ENCODE data around the gene ACP5.
A peak's percentile ranks its signal among the peaks of the same experiment; 100 is the strongest.

ACP5 gene

DNA sequence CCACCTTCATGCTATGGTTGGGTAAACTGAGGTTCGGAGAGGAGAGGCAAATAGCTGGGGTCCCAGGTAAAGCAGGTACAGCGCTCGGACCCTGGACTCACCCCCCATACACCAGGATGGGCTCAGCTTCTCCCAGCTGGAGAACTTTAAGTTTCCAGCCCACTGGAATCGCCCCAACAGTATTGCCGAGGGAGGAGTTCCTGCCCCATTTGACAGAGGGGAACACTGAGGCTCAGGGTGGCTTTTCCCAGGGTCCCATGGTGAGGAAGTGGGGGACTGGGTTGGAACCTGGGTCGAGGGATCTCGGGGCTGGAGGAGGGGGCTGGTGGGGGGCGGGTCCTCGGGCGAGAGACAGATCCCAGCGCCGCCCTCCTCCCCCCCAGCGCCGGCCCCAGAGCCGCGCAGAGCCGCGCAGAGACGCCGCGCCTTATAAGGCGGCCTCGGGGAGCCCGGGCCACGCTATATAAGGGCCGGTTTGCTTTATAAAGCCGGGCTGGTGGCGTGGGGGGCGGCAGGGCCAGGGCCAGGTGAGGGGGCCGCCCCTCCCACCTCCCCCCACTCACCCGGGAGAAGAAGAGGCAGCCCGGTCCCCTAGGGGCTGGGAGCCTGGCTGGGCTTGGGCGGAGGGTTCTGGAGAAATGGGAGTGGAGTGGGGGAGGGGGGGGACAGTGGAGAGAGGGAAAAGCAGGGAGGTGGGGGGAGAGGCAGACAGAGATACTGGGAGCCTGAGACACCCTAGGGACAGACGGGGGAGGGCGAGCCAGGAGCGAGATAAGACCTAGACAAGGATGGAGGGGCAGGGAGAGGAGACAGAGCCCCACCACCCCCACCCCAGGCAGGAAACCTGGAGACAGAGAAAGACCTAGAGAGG is 37.7 kb downstream of the ACP5 start:
- Mint-ChIP-seq H3K4me1 (peaks cover 17% of the 10 kb centered on the region), H3K4me3 (no peak overlapping the region), H3K36me3 (no peaks in the 10 kb centered on the region), H3K9me3 (no peaks in the 10 kb centered on the region), H3K27ac (no peak overlapping the region)
- ATAC-seq (no peak), DNase-seq (ENCODE audit: low spot score in 2 of 2) (no peak)

DNA sequence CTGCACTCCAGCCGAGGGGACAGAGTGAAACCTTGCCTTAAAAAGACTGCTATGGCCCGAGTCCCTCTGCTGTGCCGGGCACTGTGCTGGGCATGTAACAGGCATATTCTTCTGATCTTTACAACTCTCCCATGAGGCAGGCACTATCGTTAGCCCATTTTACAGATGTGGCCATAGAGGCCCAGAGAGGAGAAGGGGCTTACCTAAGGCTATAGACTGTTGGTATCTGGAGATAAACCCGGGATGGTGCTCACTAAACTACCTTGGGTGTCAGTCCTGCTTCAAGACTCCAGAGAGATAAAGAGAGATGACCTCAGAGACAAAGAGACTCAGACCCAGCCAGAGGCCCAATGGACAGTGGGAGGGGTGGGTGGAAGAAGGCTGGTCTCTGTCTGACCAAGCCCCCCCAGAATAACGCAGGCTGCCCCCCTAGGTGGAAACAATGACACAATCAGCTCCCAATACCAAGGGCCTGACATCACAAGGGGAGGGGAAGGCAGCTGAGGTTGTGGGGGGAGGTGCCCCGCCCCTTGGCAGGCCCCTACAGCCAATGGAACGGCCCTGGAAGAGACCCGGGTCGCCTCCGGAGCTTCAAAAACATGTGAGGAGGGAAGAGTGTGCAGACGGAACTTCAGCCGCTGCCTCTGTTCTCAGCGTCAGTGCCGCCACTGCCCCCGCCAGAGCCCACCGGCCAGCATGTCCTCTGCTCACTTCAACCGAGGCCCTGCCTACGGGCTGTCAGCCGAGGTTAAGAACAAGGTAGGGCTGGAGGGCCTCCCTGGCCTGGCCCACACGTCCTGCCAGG is 39.0 kb downstream of the ACP5 start, which contains the start of gene CNN1:
CNN1 (plus strand) TSS at position 620 of the 805 bp plus-strand sequence; CDS start at position 697, 77 bp downstream.
- Mint-ChIP-seq H3K36me3 (no peaks in the 10 kb centered on the region), H3K4me1 (peaks cover 26% of the 10 kb centered on the region), H3K27ac (no peak within 1 kb of the TSS), H3K4me3 (no peak within 1 kb of the TSS), H3K9me3 (no peaks in the 10 kb centered on the region)
- ATAC-seq (no peak), DNase-seq (ENCODE audit: low spot score in 2 of 2) (no peak)

DNA sequence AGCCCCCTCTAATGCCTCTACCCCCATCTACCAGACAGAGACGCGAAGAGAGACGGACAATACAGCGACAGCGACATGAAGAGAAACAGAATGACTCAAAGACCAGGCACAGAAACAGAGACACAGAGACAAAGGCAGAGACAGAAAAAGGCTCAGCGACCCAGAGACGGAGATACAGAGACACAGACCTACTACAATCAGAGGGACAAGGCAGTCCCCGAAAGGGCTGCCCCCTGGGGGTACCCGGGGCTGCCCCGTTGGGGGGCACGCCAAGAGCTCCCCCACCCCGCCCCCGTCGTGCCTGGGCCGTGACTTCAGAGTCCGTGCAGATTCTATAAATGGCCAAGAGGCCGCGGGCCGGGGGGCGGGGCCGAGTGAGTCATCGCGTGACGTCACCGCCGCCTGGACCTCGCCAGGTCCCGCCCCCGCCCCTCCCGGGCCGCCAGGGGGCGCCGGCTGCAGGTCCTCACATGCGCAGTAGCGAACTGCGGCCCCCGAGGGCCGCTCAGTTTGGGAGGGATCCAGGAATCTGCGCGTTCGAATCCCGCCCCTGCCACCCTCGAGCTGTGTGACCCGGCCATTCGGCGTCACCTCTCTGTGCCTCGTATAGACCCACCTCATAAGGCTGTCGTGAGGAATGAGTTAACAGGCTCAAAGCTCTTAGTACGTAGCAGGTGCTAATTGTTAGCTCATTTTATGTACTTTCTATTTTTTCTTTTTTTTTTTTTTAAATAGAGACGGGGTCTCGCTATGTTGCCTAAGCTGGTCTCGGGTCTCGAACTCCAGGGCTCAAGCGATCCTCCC is 41.5 kb downstream of the ACP5 start:
- peak overlapping the region; percentile 54 for H3K4me3 Mint-ChIP-seq
- no peaks in the 10 kb centered on the region for H3K9me3 Mint-ChIP-seq
- peak; percentile 78 for ATAC-seq
- H3K27ac Mint-ChIP-seq: peak overlapping the region; percentile 54
- no peaks in the 10 kb centered on the region for H3K36me3 Mint-ChIP-seq
- peaks cover 37% of the 10 kb centered on the region for H3K4me1 Mint-ChIP-seq
- DNase-seq (ENCODE audit: low spot score in 2 of 2): peak; percentile 96 to 97

DNA sequence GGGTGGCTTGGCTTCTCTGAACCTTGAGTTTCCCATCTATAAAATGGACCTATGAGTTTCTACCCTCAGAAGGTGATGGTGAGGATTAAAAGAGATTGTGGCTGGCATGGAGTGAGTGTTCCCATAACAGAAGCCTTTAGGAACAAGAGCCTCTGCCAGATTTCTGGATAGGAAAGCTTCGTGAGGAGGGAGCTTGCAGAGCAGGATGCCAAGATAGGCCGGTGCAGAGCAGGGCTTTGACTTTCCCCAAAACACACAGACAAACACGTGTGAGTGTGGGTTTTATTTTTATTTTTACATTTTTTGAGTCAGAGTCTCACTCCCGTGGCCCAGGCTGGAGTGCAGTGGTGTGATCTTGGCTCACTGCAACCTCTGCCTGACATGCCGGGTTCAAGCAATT is 42.5 kb downstream of the ACP5 start:
- Mint-ChIP-seq H3K27ac (no peak overlapping the region), H3K4me3 (peak overlapping the region; percentile 0), H3K36me3 (no peaks in the 10 kb centered on the region), H3K4me1 (peaks cover 37% of the 10 kb centered on the region), H3K9me3 (no peaks in the 10 kb centered on the region)
- DNase-seq (ENCODE audit: low spot score in 2 of 2) (no peak), ATAC-seq (no peak)

DNA sequence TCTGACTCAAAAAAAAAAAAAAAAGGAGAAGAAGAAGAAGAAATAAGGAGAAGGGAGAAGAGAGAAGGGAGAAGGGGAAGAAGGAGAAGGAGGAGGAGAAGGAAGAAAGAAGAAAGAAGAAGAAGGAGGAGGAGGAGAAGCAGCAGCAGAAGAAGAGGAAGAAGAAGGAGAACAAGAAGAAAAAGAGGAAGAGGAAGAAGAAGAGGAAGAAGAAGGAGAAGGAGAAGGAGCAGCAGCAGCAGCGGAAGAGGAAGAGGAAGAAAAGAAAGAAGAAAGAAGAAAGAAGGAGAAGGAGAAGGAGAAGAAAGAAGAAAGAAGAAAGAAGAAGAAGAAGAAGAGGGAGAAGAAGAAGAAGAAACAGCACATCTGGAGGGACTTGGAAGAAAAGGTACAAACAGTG is 42.9 kb downstream of the ACP5 start:
- DNase-seq (ENCODE audit: low spot score in 2 of 2) (no peak), ATAC-seq (no peak)
- no peaks in the 10 kb centered on the region for H3K9me3 Mint-ChIP-seq
- H3K4me3 Mint-ChIP-seq: peak overlapping the region; percentile 0
- H3K36me3 Mint-ChIP-seq: no peaks in the 10 kb centered on the region
- H3K4me1 Mint-ChIP-seq: peaks cover 37% of the 10 kb centered on the region
- no peak overlapping the region for H3K27ac Mint-ChIP-seq

DNA sequence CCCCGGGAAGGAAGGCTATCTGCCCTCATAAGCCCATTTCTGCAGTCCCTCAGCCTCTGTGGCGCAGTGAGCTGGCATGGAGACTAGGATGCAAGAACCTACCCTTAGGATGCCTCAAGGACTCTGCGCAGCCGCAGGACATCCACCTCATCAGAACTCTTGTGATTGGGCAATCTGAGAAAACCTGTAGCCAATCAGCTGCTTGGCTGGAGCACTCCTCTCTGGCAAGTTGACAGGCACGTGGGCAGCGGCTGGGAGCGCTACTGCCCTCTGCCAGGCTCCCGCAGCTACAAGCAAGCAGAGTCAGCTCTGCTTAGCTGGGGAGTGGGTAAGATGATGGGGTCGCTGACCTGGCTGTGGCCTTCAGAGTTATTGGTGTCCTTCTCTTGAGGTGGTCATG is 47.0 kb downstream of the ACP5 start:
- ATAC-seq (no peak), DNase-seq (ENCODE audit: low spot score in 2 of 2) (no peak)
- H3K4me1 Mint-ChIP-seq: peaks cover 41% of the 10 kb centered on the region
- H3K27ac Mint-ChIP-seq: no peak overlapping the region
- no peak overlapping the region for H3K4me3 Mint-ChIP-seq
- H3K36me3 Mint-ChIP-seq: peaks cover 8% of the 10 kb centered on the region
- H3K9me3 Mint-ChIP-seq: no peaks in the 10 kb centered on the region

DNA sequence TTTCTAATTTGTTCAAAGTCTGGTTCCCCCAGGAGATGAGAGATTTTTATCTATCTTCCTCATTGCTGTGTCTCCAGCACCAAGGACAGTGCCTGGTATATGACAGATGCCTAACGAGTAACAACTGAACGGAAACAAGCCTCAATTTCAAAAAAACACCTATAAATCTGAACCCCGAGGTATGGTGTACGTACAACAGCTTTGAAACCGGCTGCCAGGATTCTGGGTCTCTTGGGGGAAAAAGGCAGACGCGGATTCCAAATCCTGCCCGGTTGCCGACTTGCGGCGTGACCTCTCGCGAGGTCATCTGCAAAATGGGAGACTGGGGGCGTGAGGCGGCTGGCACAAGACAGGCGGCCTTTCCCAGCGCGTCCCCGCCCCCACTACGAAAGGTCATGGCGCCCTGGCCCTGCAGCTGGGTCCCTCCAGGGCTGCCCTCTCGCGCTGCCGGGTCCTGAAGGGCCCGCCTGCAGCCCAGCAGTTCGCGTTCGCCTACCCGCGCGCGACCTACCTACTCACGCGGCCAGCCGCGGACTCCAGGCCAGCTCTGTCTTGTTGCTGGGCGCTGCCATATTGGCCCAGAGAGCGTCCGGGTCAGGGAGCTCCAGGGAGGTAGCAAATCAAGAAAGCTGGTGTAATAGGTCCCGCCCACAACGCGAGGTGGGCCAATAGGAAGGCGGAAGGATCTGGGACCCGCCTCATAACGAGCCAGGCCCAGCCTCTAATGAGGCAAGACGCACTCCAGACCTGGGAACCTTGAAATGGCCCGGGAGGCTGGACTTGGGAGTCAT is 48.7 kb downstream of the ACP5 start, which contains the start of gene ECSIT:
ECSIT (minus strand) TSS at position 584 of the 791 bp plus-strand sequence. CDS start 9,964 bp downstream, outside the sequence.
- H3K4me1 Mint-ChIP-seq: peaks cover 27% of the 10 kb centered on the region
- H3K27ac Mint-ChIP-seq: peak within 1 kb of the TSS; percentile 93
- H3K4me3 Mint-ChIP-seq: peak within 1 kb of the TSS; percentile 94
- peaks cover 25% of the 10 kb centered on the region for H3K36me3 Mint-ChIP-seq
- DNase-seq (ENCODE audit: low spot score in 2 of 2) (peak; percentile 81 to 96), ATAC-seq (peak; percentile 96)
- no peaks in the 10 kb centered on the region for H3K9me3 Mint-ChIP-seq
